Measurements from ENCODE around the gene BEAN1. TPM values are rescaled to one million over a fixed set of nuclear protein-coding genes. Genes with fewer than 3 reads are reported as not detected.

The BEAN1 gene
- total RNA-seq, 4 donors from 2014 or later = 0.52 to 3.9 TPM; not detected in 2

DNA sequence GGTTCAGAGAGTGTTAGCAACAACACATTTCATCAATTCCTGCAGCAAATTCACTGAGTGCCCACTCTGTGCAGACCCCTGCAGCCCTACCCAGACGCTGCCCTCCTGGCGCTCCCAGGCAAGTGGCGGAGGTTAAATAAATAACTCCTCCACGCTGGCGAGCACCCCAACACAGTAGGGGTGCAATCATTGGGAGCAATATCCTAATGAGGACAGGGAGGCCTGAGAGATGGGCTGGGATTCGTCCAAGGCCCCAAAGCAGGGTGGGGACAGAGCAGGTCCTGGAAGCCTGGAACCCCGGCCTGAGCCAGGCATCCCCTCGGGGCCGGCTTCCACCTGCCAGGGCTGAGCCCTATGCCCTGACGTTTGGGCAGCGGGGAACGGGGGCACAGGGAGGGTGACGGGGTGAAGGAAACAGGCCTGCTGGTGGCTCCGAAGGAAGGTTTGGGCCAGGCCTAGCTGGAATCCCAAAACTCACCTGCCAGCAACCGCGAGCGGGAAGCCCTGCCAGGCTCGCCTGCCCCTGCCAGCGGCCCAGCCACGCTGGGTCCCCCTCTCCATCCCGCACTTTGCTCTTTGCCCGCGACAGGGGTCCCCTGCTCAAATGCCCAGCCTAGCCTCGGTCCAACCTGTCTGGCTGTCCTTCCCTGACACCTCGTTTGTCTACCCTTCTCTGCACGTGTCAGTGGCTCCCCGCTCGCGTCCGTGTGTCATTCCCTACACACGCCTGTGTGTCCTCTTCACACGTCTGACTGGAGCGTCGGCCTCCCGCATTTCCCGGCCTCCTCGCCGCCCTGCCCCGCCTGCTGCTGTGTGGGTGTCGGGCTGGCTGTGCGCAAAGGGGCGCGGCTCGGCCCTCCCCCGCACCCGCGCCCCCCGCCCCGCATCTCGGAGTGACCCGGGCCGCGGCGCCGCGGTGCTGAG is 721 bp upstream of the BEAN1 start:
- intact Hi-C loops (cut with DNase I; ENCODE audit: low total_unique reads) = no loop called here
- H3K4me1 ChIP-seq = peaks cover 0 to 8% of the 10 kb centered on the region in 2 donors
- H3K36me3 ChIP-seq = no peaks in the 10 kb centered on the region
- no peak overlapping the region for H3K27ac ChIP-seq
- no peak for DNase-seq
- no peak for TF ChIP-seq POLR2A (IDR thresholded peaks at IDR 0.05)
- no peak for TF ChIP-seq CTCF (IDR thresholded peaks at IDR 0.05)
- peak overlapping the region in 1 of 2 donors; percentile 23 for H3K4me3 ChIP-seq
- no peaks in the 10 kb centered on the region for H3K9me3 ChIP-seq
- peaks cover 8 to 9% of the 10 kb centered on the region in 2 donors for H3K27me3 ChIP-seq

- peaks cover 0 to 8% of the 10 kb centered on the region in 2 donors for H3K4me1 ChIP-seq
- DNase-seq = no peak
- peak overlapping the region in 1 of 2 donors; percentile 8 for H3K4me3 ChIP-seq
- no peaks in the 10 kb centered on the region for H3K36me3 ChIP-seq
- no peaks in the 10 kb centered on the region for H3K9me3 ChIP-seq
- TF ChIP-seq POLR2A (IDR thresholded peaks at IDR 0.05) (no peak), CTCF (IDR thresholded peaks at IDR 0.05) (no peak)
- peaks cover 8 to 9% of the 10 kb centered on the region in 2 donors for H3K27me3 ChIP-seq
- H3K27ac ChIP-seq = no peak overlapping the region
- intact Hi-C loops (cut with DNase I; ENCODE audit: low total_unique reads) = no loop called here
Observed at GRCh38 chr16:66427871-66428681, 981 bp downstream of the BEAN1 start.

- Histone ChIP-seq H3K4me1 (peaks cover 0 to 8% of the 10 kb centered on the region in 2 donors), H3K36me3 (no peaks in the 10 kb centered on the region), H3K27ac (no peak overlapping the region), H3K4me3 (no peak overlapping the region), H3K27me3 (peaks cover 8 to 9% of the 10 kb centered on the region in 2 donors), H3K9me3 (no peaks in the 10 kb centered on the region)
- no peak for TF ChIP-seq CTCF (IDR thresholded peaks at IDR 0.05)
- no peak for TF ChIP-seq POLR2A (IDR thresholded peaks at IDR 0.05)
- intact Hi-C loops (cut with DNase I; ENCODE audit: low total_unique reads) = no loop called here
- DNase-seq = no peak
Observed at GRCh38 chr16:66428682-66429251, 1.7 kb downstream of the BEAN1 start.

- intact Hi-C loops (cut with DNase I; ENCODE audit: low total_unique reads) = no loop called here
- no peak overlapping the region for H3K27ac ChIP-seq
- peaks cover 0 to 8% of the 10 kb centered on the region in 2 donors for H3K4me1 ChIP-seq
- DNase-seq = no peak
- peaks cover 8 to 9% of the 10 kb centered on the region in 2 donors for H3K27me3 ChIP-seq
- no peak for TF ChIP-seq POLR2A (IDR thresholded peaks at IDR 0.05)
- no peak for TF ChIP-seq CTCF (IDR thresholded peaks at IDR 0.05)
- H3K4me3 ChIP-seq = no peak overlapping the region
- no peaks in the 10 kb centered on the region for H3K36me3 ChIP-seq
- no peaks in the 10 kb centered on the region for H3K9me3 ChIP-seq
Observed at GRCh38 chr16:66429290-66429962, 2.3 kb downstream of the BEAN1 start.
